ENCODE data around the gene ZBED3. TPM values are rescaled to one million over a fixed set of nuclear protein-coding genes. Genes with fewer than 3 reads are reported as not detected.

Gene ZBED3
- total and polyA plus RNA-seq, 11 donors: 2.8 to 8.1 (median 5.7) TPM

DNA sequence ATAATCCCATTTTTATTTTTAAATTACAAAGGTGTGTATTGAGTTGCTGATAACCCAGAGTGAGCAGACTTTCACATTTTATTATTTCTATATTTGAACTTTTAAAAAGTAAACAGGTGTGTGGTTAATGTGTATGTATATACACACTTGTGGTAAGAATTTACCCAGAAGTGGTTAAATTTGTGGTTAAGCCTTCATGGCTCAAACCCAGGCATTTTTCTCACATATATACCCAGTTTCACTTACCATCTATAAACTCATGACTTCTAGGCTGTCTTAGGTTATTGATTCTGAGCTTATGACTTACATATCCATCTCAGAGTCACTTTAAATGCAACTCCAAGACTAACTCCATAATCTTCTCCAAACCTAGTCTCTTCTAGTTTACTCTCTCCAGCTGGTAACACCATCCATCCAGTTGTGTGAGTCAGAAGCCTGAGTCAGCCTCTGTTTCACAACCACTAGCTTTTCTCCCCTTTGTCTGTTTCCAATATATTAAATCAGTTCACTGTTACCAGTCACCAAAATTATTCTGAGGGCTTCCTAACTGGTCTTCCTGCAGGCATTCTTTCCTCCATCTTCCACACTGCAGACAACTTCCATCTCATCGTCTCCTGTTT is 20.2 kb downstream of the ZBED3 start:
- no peaks in the 10 kb centered on the region for H3K27me3 ChIP-seq
- TF ChIP-seq POLR2A (IDR thresholded peaks at IDR 0.05): no peak
- TF ChIP-seq, protein P1, sequence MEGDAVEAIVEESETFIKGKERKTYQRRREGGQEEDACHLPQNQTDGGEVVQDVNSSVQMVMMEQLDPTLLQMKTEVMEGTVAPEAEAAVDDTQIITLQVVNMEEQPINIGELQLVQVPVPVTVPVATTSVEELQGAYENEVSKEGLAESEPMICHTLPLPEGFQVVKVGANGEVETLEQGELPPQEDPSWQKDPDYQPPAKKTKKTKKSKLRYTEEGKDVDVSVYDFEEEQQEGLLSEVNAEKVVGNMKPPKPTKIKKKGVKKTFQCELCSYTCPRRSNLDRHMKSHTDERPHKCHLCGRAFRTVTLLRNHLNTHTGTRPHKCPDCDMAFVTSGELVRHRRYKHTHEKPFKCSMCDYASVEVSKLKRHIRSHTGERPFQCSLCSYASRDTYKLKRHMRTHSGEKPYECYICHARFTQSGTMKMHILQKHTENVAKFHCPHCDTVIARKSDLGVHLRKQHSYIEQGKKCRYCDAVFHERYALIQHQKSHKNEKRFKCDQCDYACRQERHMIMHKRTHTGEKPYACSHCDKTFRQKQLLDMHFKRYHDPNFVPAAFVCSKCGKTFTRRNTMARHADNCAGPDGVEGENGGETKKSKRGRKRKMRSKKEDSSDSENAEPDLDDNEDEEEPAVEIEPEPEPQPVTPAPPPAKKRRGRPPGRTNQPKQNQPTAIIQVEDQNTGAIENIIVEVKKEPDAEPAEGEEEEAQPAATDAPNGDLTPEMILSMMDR (IDR thresholded peaks at IDR 0.05): no peak
- ATAC-seq (peak in 2 of 4 donors; percentile 73 to 74), DNase-seq (peak in 1 of 5 donors; percentile 32)
- peaks cover 0 to 67% (median 59%) of the 10 kb centered on the region in 9 donors for H3K36me3 ChIP-seq
- H3K4me1 ChIP-seq: peaks cover 0 to 23% (median 0%) of the 10 kb centered on the region in 12 donors
- H3K4me3 ChIP-seq: no peak overlapping the region
- peak overlapping the region in 1 of 12 donors; percentile 88 for H3K27ac ChIP-seq
- WGBS, 4 donors: 93 to 94% (median 94%) methylated on average over 1 of the region's 1 CpG
- H3K9me3 ChIP-seq: no peaks in the 10 kb centered on the region
- intact Hi-C loops (cut with DNase I): no loop called here

DNA sequence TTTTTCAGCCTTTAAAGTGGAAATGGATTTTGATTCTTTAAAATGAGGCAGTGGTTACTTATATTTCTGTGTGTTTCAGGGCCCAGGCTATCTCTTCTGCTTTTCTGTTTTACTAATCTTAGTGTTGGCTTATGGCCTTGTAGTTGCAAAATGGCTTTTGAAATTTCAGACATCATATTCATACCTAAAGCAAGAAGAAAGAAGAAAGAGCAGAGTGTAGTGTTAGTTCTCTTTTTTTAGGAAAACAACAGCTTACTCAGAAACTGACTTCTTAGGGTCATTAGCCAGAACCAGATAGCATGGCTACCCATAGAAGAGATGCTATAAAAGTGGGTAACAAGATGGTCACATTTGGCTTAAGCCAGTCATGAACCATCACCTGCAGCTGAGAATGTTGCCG is 20.9 kb downstream of the ZBED3 start:
- H3K4me3 ChIP-seq: no peak overlapping the region
- peak overlapping the region in 1 of 12 donors; percentile 88 for H3K27ac ChIP-seq
- no peak for ATAC-seq
- DNase-seq: no peak
- peaks cover 0 to 75% (median 67%) of the 10 kb centered on the region in 9 donors for H3K36me3 ChIP-seq
- intact Hi-C loops (cut with DNase I): no loop called here
- 94 to 98% (median 96%) methylated on average over 1 of the region's 1 CpG for WGBS, 4 donors
- no peaks in the 10 kb centered on the region for H3K27me3 ChIP-seq
- no peaks in the 10 kb centered on the region for H3K9me3 ChIP-seq
- TF ChIP-seq, protein P1 (IDR thresholded peaks at IDR 0.05): no peak
- H3K4me1 ChIP-seq: peaks cover 0 to 23% (median 0%) of the 10 kb centered on the region in 12 donors

DNA sequence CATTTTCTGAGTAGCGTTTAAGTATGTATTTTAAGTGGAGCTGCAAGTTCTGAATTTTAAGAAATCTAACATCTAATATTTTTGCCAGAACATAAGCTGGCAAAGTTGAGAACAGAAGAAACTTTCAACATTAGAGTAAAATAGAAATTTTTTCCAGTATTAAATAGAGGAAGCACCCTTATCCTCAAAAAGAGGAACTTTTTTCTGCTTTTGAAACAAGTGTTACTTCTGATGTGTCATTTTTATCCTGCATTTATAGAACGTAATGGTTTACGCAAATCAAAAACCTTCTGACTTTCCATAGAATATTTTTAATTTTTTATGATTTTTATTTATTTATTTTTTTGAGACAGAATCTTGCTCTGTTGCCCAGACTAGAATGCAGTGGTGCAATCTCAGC is 21.8 kb downstream of the ZBED3 start:
- no peak for ATAC-seq
- H3K36me3 ChIP-seq: peaks cover 0 to 81% (median 75%) of the 10 kb centered on the region in 9 donors
- TF ChIP-seq POLR2A (IDR thresholded peaks at IDR 0.05): no peak
- TF ChIP-seq, protein P1 (IDR thresholded peaks at IDR 0.05): no peak
- intact Hi-C loops (cut with DNase I): no loop called here
- DNase-seq: no peak
- peak overlapping the region in 1 of 12 donors; percentile 88 for H3K27ac ChIP-seq
- H3K4me1 ChIP-seq: peaks cover 0 to 23% (median 0%) of the 10 kb centered on the region in 12 donors
- H3K9me3 ChIP-seq: no peaks in the 10 kb centered on the region
- no peak overlapping the region for H3K4me3 ChIP-seq
- no peaks in the 10 kb centered on the region for H3K27me3 ChIP-seq
- 89 to 97% (median 94%) methylated on average over 3 of the region's 3 CpGs for WGBS, 4 donors

DNA sequence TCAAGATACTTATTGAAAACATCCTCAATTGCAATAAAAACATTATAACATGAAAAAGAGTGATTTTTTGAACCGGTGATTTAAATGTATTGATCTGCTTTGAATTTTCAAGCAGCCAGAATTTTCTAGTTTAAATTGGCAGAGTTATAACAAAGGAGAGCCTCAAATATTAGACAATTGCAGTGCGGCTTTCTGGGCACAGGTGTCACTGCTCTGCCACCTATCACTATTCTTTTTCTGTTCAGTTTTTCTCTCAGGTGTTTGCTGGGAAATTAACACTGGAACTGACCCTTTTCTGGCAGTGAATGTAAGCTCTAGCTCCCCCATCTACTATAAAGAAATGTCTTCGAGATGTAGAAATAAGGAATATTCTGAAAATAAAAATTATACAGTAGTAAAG is 23.0 kb downstream of the ZBED3 start:
- 82 to 94% (median 92%) methylated on average over 3 of the region's 3 CpGs for WGBS, 4 donors
- H3K4me3 ChIP-seq: no peak overlapping the region
- peaks cover 0 to 94% (median 87%) of the 10 kb centered on the region in 9 donors for H3K36me3 ChIP-seq
- H3K27ac ChIP-seq: peak overlapping the region in 1 of 12 donors; percentile 88
- peaks cover 0 to 23% (median 0%) of the 10 kb centered on the region in 12 donors for H3K4me1 ChIP-seq
- H3K9me3 ChIP-seq: no peaks in the 10 kb centered on the region
- DNase-seq (no peak), ATAC-seq (no peak)
- intact Hi-C loops (cut with DNase I): no loop called here
- no peaks in the 10 kb centered on the region for H3K27me3 ChIP-seq
- TF ChIP-seq, protein P1 (IDR thresholded peaks at IDR 0.05): no peak
- TF ChIP-seq POLR2A (IDR thresholded peaks at IDR 0.05): no peak
